Mesodermal cell (in vitro differentiated cells): Measurements from ENCODE around the gene PLOD1.
A peak's percentile ranks its signal among the peaks of the same experiment; 100 is the strongest.

Experiments used
- H3K27ac ChIP-seq: 2 replicates; pipeline ENCODE4 v1.7.0; 2013; ENCODE audit warnings: mild to moderate bottlenecking, low read depth, low read length, moderate library complexity; ENCODE audit not compliant: severe bottlenecking
- H3K36me3 ChIP-seq: 2 replicates; pipeline ENCODE4 v1.7.1; 2013; ENCODE audit warnings: mild to moderate bottlenecking, low read length, moderate library complexity; ENCODE audit not compliant: control insufficient read depth, insufficient read depth
- H3K4me1 ChIP-seq: one replicate; pipeline ENCODE4 v1.7.1; 2013; ENCODE audit warnings: mild to moderate bottlenecking, low read length; ENCODE audit not compliant: insufficient read depth, control insufficient read depth, poor library complexity, severe bottlenecking
- H3K4me3 ChIP-seq: 2 replicates; pipeline ENCODE4 v1.7.0; 2013; ENCODE audit warnings: low read length, control low read depth, mild to moderate bottlenecking; ENCODE audit not compliant: insufficient read depth, poor library complexity, severe bottlenecking; ENCODE audit errors: extremely low read depth
- H3K9me3 ChIP-seq: 2 replicates; pipeline ENCODE4 v1.7.1; 2013; ENCODE audit warnings: mild to moderate bottlenecking, low read length, moderate library complexity; ENCODE audit not compliant: control insufficient read depth
- WGBS, 2 experiments: methylation state at CpG; one replicate each; pipeline ENCODE4 v1.1.5; 2013; ENCODE audit warnings: missing lambda C conversion rate in 2 of 2; ENCODE audit not compliant: insufficient coverage in 2 of 2; 5-methylcytosine and 5-hydroxymethylcytosine counted together

PLOD1 gene

GRCh38 chr1:11990303-11991032 lies 56.0 kb downstream of the PLOD1 start:
- peaks cover 87% of the 10 kb centered on the region for H3K36me3 ChIP-seq
- H3K9me3 ChIP-seq: no peaks in the 10 kb centered on the region
- WGBS, 2 experiments: 94 to 95% methylated on average over 9 to 10 of the region's 10 CpGs
- no peak overlapping the region for H3K4me3 ChIP-seq
- H3K4me1 ChIP-seq: no peaks in the 10 kb centered on the region
- H3K27ac ChIP-seq: no peak overlapping the region

GRCh38 chr1:11991969-11992676 lies 57.6 kb downstream of the PLOD1 start:
- Histone ChIP-seq H3K4me1 (no peaks in the 10 kb centered on the region), H3K36me3 (peaks cover 88% of the 10 kb centered on the region), H3K9me3 (no peaks in the 10 kb centered on the region), H3K27ac (no peak overlapping the region), H3K4me3 (no peak overlapping the region)
- WGBS, 2 experiments: 95 to 97% methylated on average over 13 to 14 of the region's 16 CpGs

- H3K36me3 ChIP-seq: peaks cover 86% of the 10 kb centered on the region
- H3K4me3 ChIP-seq: no peak overlapping the region
- no peaks in the 10 kb centered on the region for H3K4me1 ChIP-seq
- no peaks in the 10 kb centered on the region for H3K9me3 ChIP-seq
- H3K27ac ChIP-seq: no peak overlapping the region
- 90 to 96% methylated on average over 2 to 3 of the region's 5 CpGs for WGBS, 2 experiments
Measured at GRCh38 chr1:11997081-11997850, 62.7 kb downstream of the PLOD1 start.

GRCh38 chr1:11998636-11999035 lies 64.1 kb downstream of the PLOD1 start:
- no peak overlapping the region for H3K4me3 ChIP-seq

GRCh38 chr1:11999236-11999635 lies 64.7 kb downstream of the PLOD1 start:
- peaks cover 91% of the 10 kb centered on the region for H3K36me3 ChIP-seq
- 85 to 90% methylated on average over 2 of the region's 3 CpGs for WGBS, 2 experiments

More at GRCh38 chr1:11998636-11999035, 64.1 kb downstream of the PLOD1 start:
- Histone ChIP-seq H3K4me1 (no peaks in the 10 kb centered on the region), H3K9me3 (no peaks in the 10 kb centered on the region), H3K27ac (no peak overlapping the region), H3K36me3 (peaks cover 88% of the 10 kb centered on the region)
- WGBS, 2 experiments: 97 to 100% methylated on average over 4 of the region's 5 CpGs

GRCh38 chr1:12001249-12001917 lies 66.9 kb downstream of the PLOD1 start:
- H3K4me1 ChIP-seq: no peaks in the 10 kb centered on the region
- WGBS, 2 experiments: 80 to 84% methylated on average over 10 to 14 of the region's 14 CpGs
- no peak overlapping the region for H3K4me3 ChIP-seq
- peaks cover 93% of the 10 kb centered on the region for H3K36me3 ChIP-seq
- H3K27ac ChIP-seq: peak overlapping the region; percentile 53
- no peaks in the 10 kb centered on the region for H3K9me3 ChIP-seq

More at GRCh38 chr1:11999236-11999635, 64.7 kb downstream of the PLOD1 start:
- no peak overlapping the region for H3K27ac ChIP-seq
- no peak overlapping the region for H3K4me3 ChIP-seq
- no peaks in the 10 kb centered on the region for H3K9me3 ChIP-seq
- no peaks in the 10 kb centered on the region for H3K4me1 ChIP-seq

GRCh38 chr1:12001996-12002493 lies 67.5 kb downstream of the PLOD1 start:
- WGBS, 2 experiments: 96 to 97% methylated on average over 9 to 10 of the region's 10 CpGs
- Histone ChIP-seq H3K27ac (no peak overlapping the region), H3K9me3 (no peaks in the 10 kb centered on the region), H3K36me3 (peaks cover 93% of the 10 kb centered on the region), H3K4me3 (no peak overlapping the region), H3K4me1 (no peaks in the 10 kb centered on the region)

GRCh38 chr1:12003762-12004161 lies 69.2 kb downstream of the PLOD1 start:
- Histone ChIP-seq H3K36me3 (peaks cover 88% of the 10 kb centered on the region), H3K4me3 (no peak overlapping the region), H3K9me3 (no peaks in the 10 kb centered on the region), H3K4me1 (no peaks in the 10 kb centered on the region), H3K27ac (no peak overlapping the region)
- WGBS, 2 experiments: 96 to 98% methylated on average over 12 of the region's 12 CpGs

GRCh38 chr1:12005488-12006166 lies 71.1 kb downstream of the PLOD1 start:
- Histone ChIP-seq H3K36me3 (peaks cover 89% of the 10 kb centered on the region), H3K4me3 (no peak overlapping the region), H3K9me3 (no peaks in the 10 kb centered on the region), H3K27ac (no peak overlapping the region), H3K4me1 (no peaks in the 10 kb centered on the region)
- WGBS, 2 experiments: 94 to 98% methylated on average over 5 to 7 of the region's 9 CpGs
